Sigmoid colon (tissue), 7 donors: ENCODE results near the gene RANBP17. TPM values are rescaled to one million over a fixed set of nuclear protein-coding genes. Genes with fewer than 3 reads are reported as not detected.

Experiments
- DNase-seq: peaks from one replicate; pipeline ENCODE4 v3.0.0-alpha.2; 2019
- H3K27ac ChIP-seq, 4 donors: fragments of 200-600 bp; sonication (generic); one replicate each; pipeline ENCODE4 v1.5.1; 2016 to 2019; ENCODE audit warnings: mild to moderate bottlenecking in 1 of 4
- H3K27me3 ChIP-seq, 3 donors: fragments of 200-600 bp; sonication (generic); one replicate each; pipeline ENCODE4 v1.5.1; 2019; ENCODE audit warnings: mild to moderate bottlenecking in 1 of 3
- H3K36me3 ChIP-seq, 4 donors: fragments of 200-600 bp; sonication (generic); one replicate each; pipeline ENCODE4 v1.5.1; 2016 to 2019
- H3K4me1 ChIP-seq, 4 donors: fragments of 200-600 bp; sonication (generic); one replicate each; pipeline ENCODE4 v1.5.1; 2017 to 2019
- H3K4me3 ChIP-seq, 4 donors: fragments of 200-600 bp; sonication (generic); one replicate each; pipeline ENCODE4 v1.5.1; 2017 to 2019; ENCODE audit warnings: mild to moderate bottlenecking in 2 of 4, moderate library complexity in 1 of 4
- H3K9me3 ChIP-seq, 4 donors: fragments of 200-600 bp in 3 of 4; sonication (generic) in 3 of 4; one replicate each; pipeline versions ENCODE4 v1.5.1 to v1.6.1; 2013 to 2019
- EP300 ChIP-seq, 4 donors: sonication (generic); formaldehyde crosslinking; IDR thresholded peaks; one replicate each; pipeline ENCODE4 v1.6.1; 2017; ENCODE audit warnings: antibody characterized with exemption in 4 of 4
- POLR2A ChIP-seq, 2 donors: fragments of 450-650 bp; IDR thresholded peaks; one replicate each; pipeline ENCODE4 v1.6.1; 2016; ENCODE audit warnings: antibody characterized with exemption in 2 of 2, mild to moderate bottlenecking in 2 of 2, moderate library complexity in 2 of 2
- POLR2AphosphoS5 ChIP-seq, 4 donors: sonication (generic); formaldehyde crosslinking; IDR thresholded peaks; one replicate each; pipeline ENCODE4 v1.6.1; 2017; ENCODE audit warnings: antibody characterized with exemption in 4 of 4
- WGBS, 2 donors: extraction: QIAGEN DNeasy Blood & Tissue Kit; methylation state at CpG; one replicate each; pipeline ENCODE4 v1.1.7; 2013; 5-methylcytosine and 5-hydroxymethylcytosine counted together
- intact Hi-C: fragments of 100-400 bp; cut with DNase I; formaldehyde crosslinking; loops from one replicate; pipeline ENCODE4 v1.15.1; 2023
- polyA plus RNA-seq, 3 donors: library from polyadenylated mRNA; stranded (reverse); fragments of 200-250 nt; gene quantifications; one replicate each; pipeline ENCODE4 v1.2.3, GENCODE V29; 2013
- total RNA-seq, 4 donors: library from RNA; depleted of rRNA; stranded (reverse); fragments of >200 nt; gene quantifications; one replicate each; pipeline ENCODE4 v1.1.0, GENCODE V29; 2016
- TF ChIP-seq, protein P1 (sequence below), 4 experiments: fragments of 450-650 bp in 3 of 4; fragments of 200-600 bp in 1 of 4; IDR thresholded peaks; one replicate each; pipeline ENCODE4 v1.5.1; 2016 to 2019; ENCODE audit warnings: antibody characterized with exemption in 4 of 4, mild to moderate bottlenecking in 3 of 4, moderate library complexity in 2 of 4
- donor health status: healthy with polysubstance abuse.
- donor health status: Bipolar disorder and iron deficiency.
- donor health status: healthy.

The RANBP17 gene
- total and polyA plus RNA-seq, 7 donors, result 0.23 to 25.8 (median 11.4) TPM

DNA sequence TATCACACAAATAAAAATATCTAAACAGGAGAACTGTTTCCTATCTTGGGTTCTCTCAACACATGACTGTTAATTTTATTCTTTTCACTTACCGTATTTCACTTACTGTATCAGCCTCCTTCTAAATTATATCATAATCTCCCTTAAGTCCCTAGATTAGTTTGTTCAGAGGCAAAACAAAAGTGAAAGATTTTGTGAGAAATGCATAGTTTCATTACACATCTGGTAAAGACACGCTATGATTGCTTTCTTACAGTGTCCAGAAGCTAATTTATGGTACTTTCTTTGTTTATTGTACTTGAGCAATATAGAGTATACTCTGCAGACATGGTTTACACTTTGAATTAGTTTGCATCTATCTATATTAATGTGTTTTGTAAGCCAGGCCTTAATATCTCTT lies 287.5 kb downstream of the RANBP17 start:
- TF ChIP-seq POLR2A (IDR thresholded peaks at IDR 0.05), result no peak
- Histone ChIP-seq H3K4me3 (no peak overlapping the region), H3K27me3 (no peaks in the 10 kb centered on the region), H3K27ac (no peak overlapping the region), H3K36me3 (no peaks in the 10 kb centered on the region), H3K4me1 (no peaks in the 10 kb centered on the region), H3K9me3 (no peaks in the 10 kb centered on the region)
- intact Hi-C loops, result no loop called here
- no peak for DNase-seq
- WGBS, 2 donors, result 50 to 74% methylated on average over 2 of the region's 2 CpGs

DNA sequence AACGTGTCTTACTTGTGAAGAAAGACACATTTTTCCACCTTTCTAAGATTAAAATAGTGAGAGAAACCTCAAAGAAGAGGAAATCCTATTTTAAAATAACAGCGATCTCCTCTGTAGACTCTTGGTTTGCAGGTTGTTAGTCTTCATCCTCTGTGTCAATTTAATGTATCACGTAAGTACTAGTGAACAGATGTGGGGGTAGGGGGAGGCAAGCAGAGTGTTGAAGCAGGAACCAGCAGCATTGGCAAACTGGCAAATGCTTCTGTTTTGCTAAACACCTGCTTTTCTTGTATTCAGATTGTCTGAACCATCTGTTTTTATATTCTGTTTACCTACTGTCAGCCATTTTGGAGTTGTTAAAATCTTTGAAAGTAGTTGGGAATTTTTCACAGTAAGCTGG lies 288.0 kb downstream of the RANBP17 start:
- no peak overlapping the region for H3K4me3 ChIP-seq
- H3K36me3 ChIP-seq, result no peaks in the 10 kb centered on the region
- no peak for DNase-seq
- H3K9me3 ChIP-seq, result no peaks in the 10 kb centered on the region
- TF ChIP-seq, protein P1, sequence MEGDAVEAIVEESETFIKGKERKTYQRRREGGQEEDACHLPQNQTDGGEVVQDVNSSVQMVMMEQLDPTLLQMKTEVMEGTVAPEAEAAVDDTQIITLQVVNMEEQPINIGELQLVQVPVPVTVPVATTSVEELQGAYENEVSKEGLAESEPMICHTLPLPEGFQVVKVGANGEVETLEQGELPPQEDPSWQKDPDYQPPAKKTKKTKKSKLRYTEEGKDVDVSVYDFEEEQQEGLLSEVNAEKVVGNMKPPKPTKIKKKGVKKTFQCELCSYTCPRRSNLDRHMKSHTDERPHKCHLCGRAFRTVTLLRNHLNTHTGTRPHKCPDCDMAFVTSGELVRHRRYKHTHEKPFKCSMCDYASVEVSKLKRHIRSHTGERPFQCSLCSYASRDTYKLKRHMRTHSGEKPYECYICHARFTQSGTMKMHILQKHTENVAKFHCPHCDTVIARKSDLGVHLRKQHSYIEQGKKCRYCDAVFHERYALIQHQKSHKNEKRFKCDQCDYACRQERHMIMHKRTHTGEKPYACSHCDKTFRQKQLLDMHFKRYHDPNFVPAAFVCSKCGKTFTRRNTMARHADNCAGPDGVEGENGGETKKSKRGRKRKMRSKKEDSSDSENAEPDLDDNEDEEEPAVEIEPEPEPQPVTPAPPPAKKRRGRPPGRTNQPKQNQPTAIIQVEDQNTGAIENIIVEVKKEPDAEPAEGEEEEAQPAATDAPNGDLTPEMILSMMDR (IDR thresholded peaks at IDR 0.05), result no peak
- no peak for TF ChIP-seq EP300 (IDR thresholded peaks at IDR 0.05)
- no peak for TF ChIP-seq POLR2A (IDR thresholded peaks at IDR 0.05)
- no peak for TF ChIP-seq POLR2AphosphoS5 (IDR thresholded peaks at IDR 0.05)
- WGBS, 2 donors, result 56 to 82% methylated on average over 3 of the region's 3 CpGs
- H3K27me3 ChIP-seq, result no peaks in the 10 kb centered on the region
- no peaks in the 10 kb centered on the region for H3K4me1 ChIP-seq
- H3K27ac ChIP-seq, result no peak overlapping the region
- intact Hi-C loops, result no loop called here

DNA sequence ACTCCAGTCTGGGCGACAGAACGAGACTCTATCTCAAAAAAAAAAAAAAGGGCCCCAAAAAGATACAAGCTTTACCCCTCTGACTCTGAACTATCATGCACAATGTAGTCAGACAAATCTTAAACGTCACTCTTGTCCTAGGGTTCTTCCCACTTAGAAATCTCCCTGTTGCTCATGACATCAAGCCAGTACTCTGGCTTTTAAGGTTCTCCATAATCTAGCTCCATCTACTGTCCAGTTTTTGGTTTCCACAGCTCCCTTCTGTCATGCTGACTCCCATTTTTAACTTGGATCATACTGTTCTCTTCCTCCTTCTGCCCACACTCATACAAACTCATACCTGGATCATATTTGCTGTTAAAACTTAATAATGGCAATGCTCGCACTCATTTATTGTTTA lies 290.6 kb downstream of the RANBP17 start:
- Histone ChIP-seq H3K4me1 (no peaks in the 10 kb centered on the region), H3K9me3 (no peaks in the 10 kb centered on the region), H3K27me3 (no peaks in the 10 kb centered on the region), H3K4me3 (no peak overlapping the region), H3K27ac (no peak overlapping the region), H3K36me3 (no peaks in the 10 kb centered on the region)
- WGBS, 2 donors, result 89 to 91% methylated on average over 4 of the region's 4 CpGs
- no peak for DNase-seq
- TF ChIP-seq EP300 (IDR thresholded peaks at IDR 0.05), result no peak
- no peak for TF ChIP-seq POLR2AphosphoS5 (IDR thresholded peaks at IDR 0.05)
- TF ChIP-seq, protein P1 (IDR thresholded peaks at IDR 0.05), result no peak
- TF ChIP-seq POLR2A (IDR thresholded peaks at IDR 0.05), result no peak
- intact Hi-C loops, result no loop called here

DNA sequence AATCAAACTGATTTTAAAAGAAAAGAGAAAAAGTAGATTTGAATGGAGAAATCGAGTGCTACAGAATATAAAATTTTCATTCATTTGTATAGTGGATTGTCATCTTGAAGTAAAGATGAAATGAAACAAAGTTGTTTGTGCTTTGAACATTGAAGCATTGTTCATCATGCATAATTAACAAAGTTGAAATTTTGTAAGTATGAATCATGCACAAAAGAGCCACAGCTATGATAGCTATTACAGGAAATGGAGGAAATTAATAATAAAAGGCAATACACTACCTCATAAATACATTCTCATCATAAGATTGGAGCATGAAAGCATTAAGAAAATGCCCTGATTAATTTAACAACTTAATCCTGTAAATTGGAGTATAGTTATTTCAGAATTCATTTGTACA lies 293.8 kb downstream of the RANBP17 start:
- Histone ChIP-seq H3K27ac (no peak overlapping the region), H3K36me3 (no peaks in the 10 kb centered on the region), H3K4me3 (no peak overlapping the region), H3K9me3 (no peaks in the 10 kb centered on the region), H3K27me3 (no peaks in the 10 kb centered on the region), H3K4me1 (no peaks in the 10 kb centered on the region)
- TF ChIP-seq, protein P1 (IDR thresholded peaks at IDR 0.05), result no peak
- TF ChIP-seq EP300 (IDR thresholded peaks at IDR 0.05) (no peak), POLR2AphosphoS5 (IDR thresholded peaks at IDR 0.05) (no peak), POLR2A (IDR thresholded peaks at IDR 0.05) (no peak)
- DNase-seq, result no peak
- 90 to 93% methylated on average over 1 of the region's 1 CpG for WGBS, 2 donors
- intact Hi-C loops, result no loop called here

DNA sequence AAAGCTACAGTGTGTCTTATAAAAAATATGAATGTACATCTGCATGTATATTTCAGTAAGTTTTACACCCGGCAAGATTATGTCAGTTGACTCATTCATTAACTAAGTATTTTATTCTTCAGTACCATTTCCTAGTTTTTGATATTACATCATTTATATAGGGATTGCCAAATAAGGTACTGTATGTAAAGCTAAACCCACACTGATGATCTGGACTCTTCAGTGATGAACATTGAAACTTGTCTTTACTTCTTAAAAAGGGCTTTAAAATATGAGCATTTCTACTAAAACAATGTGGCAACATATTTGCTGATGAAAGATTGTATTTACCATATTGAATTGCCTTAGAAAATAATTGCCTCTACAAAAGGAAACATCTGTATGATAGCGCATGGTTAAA lies 295.5 kb downstream of the RANBP17 start:
- no peaks in the 10 kb centered on the region for H3K36me3 ChIP-seq
- H3K27ac ChIP-seq, result no peak overlapping the region
- H3K27me3 ChIP-seq, result no peaks in the 10 kb centered on the region
- H3K4me1 ChIP-seq, result no peaks in the 10 kb centered on the region
- intact Hi-C loops, result no loop called here
- H3K9me3 ChIP-seq, result no peaks in the 10 kb centered on the region
- TF ChIP-seq POLR2AphosphoS5 (IDR thresholded peaks at IDR 0.05), result no peak
- TF ChIP-seq, protein P1 (IDR thresholded peaks at IDR 0.05), result no peak
- TF ChIP-seq POLR2A (IDR thresholded peaks at IDR 0.05), result no peak
- TF ChIP-seq EP300 (IDR thresholded peaks at IDR 0.05), result no peak
- DNase-seq, result no peak
- 76 to 80% methylated on average over 2 of the region's 2 CpGs for WGBS, 2 donors
- no peak overlapping the region for H3K4me3 ChIP-seq
